Naive thymus-derived CD4-positive, alpha-beta T cell (primary cell): Measurements from ENCODE around the gene ENOX1. TPM values are rescaled to one million over a fixed set of nuclear protein-coding genes. Genes with fewer than 3 reads are reported as not detected.

ENCODE experiments used
- ATAC-seq: fragments of 150-1000 bp; cut with Tn5 transposase; 2 replicates; pipeline ENCODE4 v1.10.0; 2021; ENCODE audit warnings: mild to moderate bottlenecking, moderate library complexity
- CTCF ChIA-PET: fragments of 350-600 bp; sonication (Branson Sonifier 250); formaldehyde crosslinking; loops from one replicate; lab custom pipeline; 2021; ENCODE audit warnings: antibody characterized with exemption; lab: Charles Lee
- POLR2A ChIA-PET: fragments of 350-600 bp; sonication (Branson Sonifier 250); formaldehyde crosslinking; loops from one replicate; lab custom pipeline; 2021; ENCODE audit warnings: antibody characterized with exemption, inconsistent platforms; lab: Charles Lee
- DNase-seq, 9 donors: peaks; one replicate each; pipeline versions ENCODE4 v3.0.0 to v3.0.0-alpha.2; 2020 to 2022; ENCODE audit warnings: mixed read lengths in 1 of 9
- H3K27ac ChIP-seq: one replicate; pipeline ENCODE4 v1.7.0; 2013; ENCODE audit warnings: mild to moderate bottlenecking, low read depth, low read length, moderate library complexity
- H3K27me3 ChIP-seq, 2 donors: one replicate each; pipeline ENCODE4 v1.7.0; 2013; ENCODE audit warnings: low read length in 2 of 2, mild to moderate bottlenecking in 2 of 2, moderate library complexity in 2 of 2; ENCODE audit not compliant: control insufficient read depth in 2 of 2, insufficient read depth in 2 of 2
- H3K36me3 ChIP-seq, 3 experiments: 1 replicate in 2 of 3; 2 replicates in 1 of 3; pipeline ENCODE4 v1.7.0; 2013; ENCODE audit warnings: low read length in 3 of 3, mild to moderate bottlenecking in 3 of 3, moderate library complexity in 1 of 3; ENCODE audit not compliant: insufficient read depth in 3 of 3, control insufficient read depth in 2 of 3
- H3K4me1 ChIP-seq, 2 donors: one replicate each; pipeline ENCODE4 v1.7.0; 2013; ENCODE audit warnings: low read length in 2 of 2, mild to moderate bottlenecking in 2 of 2, moderate library complexity in 1 of 2; ENCODE audit not compliant: control insufficient read depth in 2 of 2, insufficient read depth in 2 of 2
- H3K4me3 ChIP-seq: 2 replicates; pipeline ENCODE4 v1.7.0; 2013; ENCODE audit warnings: mild to moderate bottlenecking, low read length
- H3K9me3 ChIP-seq, 3 experiments: 1 replicate in 2 of 3; 2 replicates in 1 of 3; pipeline ENCODE4 v1.7.0; 2013; ENCODE audit warnings: low read length in 3 of 3; ENCODE audit not compliant: control insufficient read depth in 2 of 3
- H3K27ac Mint-ChIP-seq, 9 donors: one replicate each; pipeline ENCODE4 v1.8.0; 2020 to 2022; ENCODE audit warnings: mixed read lengths in 9 of 9, mild to moderate bottlenecking in 8 of 9, moderate library complexity in 5 of 9, inconsistent platforms in 2 of 9
- H3K27me3 Mint-ChIP-seq, 5 donors: one replicate each; pipeline ENCODE4 v1.8.0; 2021 to 2022; ENCODE audit warnings: mixed read lengths in 5 of 5, mild to moderate bottlenecking in 1 of 5
- H3K36me3 Mint-ChIP-seq, 5 donors: one replicate each; pipeline ENCODE4 v1.8.0; 2020 to 2022; ENCODE audit warnings: mixed read lengths in 5 of 5, mild to moderate bottlenecking in 3 of 5, inconsistent platforms in 1 of 5
- H3K4me1 Mint-ChIP-seq, 7 donors: one replicate each; pipeline ENCODE4 v1.8.0; 2020 to 2022; ENCODE audit warnings: mixed read lengths in 7 of 7, mild to moderate bottlenecking in 3 of 7, inconsistent platforms in 1 of 7
- H3K4me3 Mint-ChIP-seq, 10 donors: one replicate each; pipeline ENCODE4 v1.8.0; 2020 to 2022; ENCODE audit warnings: mild to moderate bottlenecking in 10 of 10, mixed read lengths in 10 of 10, moderate library complexity in 6 of 10, inconsistent platforms in 2 of 10
- H3K9me3 Mint-ChIP-seq, 11 donors: one replicate each; pipeline ENCODE4 v1.8.0; 2020 to 2022; ENCODE audit warnings: mixed read lengths in 11 of 11, mild to moderate bottlenecking in 4 of 11, inconsistent platforms in 1 of 11, moderate library complexity in 1 of 11
- intact Hi-C, 2 donors: fragments of 100-400 bp; cut with micrococcal nuclease; formaldehyde crosslinking; loops; one replicate each; pipeline ENCODE4 v1.15.1; 2023
- polyA plus RNA-seq, 2 donors: library from polyadenylated mRNA; unstranded; fragments of 300-500 nt; fragmentation: Illumina TruSeq; gene quantifications; one replicate each; pipeline ENCODE4 v1.2.3, GENCODE V29; 2021
- total RNA-seq, 6 experiments: library from RNA in 5 of 6; stranded (reverse) in 5 of 6; gene quantifications; 1 replicate in 5 of 6; 2 replicates in 1 of 6; pipeline ENCODE4 v1.2.3 and lab custom pipeline; 2021 to 2026

Gene ENOX1
- total and polyA plus RNA-seq, 7 experiments from 2014 or later = 0.17 TPM; not detected in 6

- DNase-seq (no peak), ATAC-seq (no peak)
- H3K27ac ChIP-seq = no peak overlapping the region
- peaks cover 0 to 3% of the 10 kb centered on the region in 2 donors for H3K27me3 ChIP-seq
- no peaks in the 10 kb centered on the region for H3K4me1 Mint-ChIP-seq
- POLR2A ChIA-PET = no interaction called here
- intact Hi-C loops = no loop called here
- no peaks in the 10 kb centered on the region for H3K9me3 ChIP-seq
- no peak overlapping the region for H3K27ac Mint-ChIP-seq
- H3K4me3 ChIP-seq = no peak overlapping the region
- no peak overlapping the region for H3K4me3 Mint-ChIP-seq
- CTCF ChIA-PET = no interaction called here
- no peaks in the 10 kb centered on the region for H3K36me3 Mint-ChIP-seq
- H3K36me3 ChIP-seq = no peaks in the 10 kb centered on the region
- H3K27me3 Mint-ChIP-seq = peaks cover 14 to 16% (median 14%) of the 10 kb centered on the region in 5 donors
- no peaks in the 10 kb centered on the region for H3K4me1 ChIP-seq
- peaks cover 0 to 16% (median 3%) of the 10 kb centered on the region in 11 donors for H3K9me3 Mint-ChIP-seq
Observed at GRCh38 chr13:43495732-43496131, 291.0 kb downstream of the ENOX1 start.

DNA sequence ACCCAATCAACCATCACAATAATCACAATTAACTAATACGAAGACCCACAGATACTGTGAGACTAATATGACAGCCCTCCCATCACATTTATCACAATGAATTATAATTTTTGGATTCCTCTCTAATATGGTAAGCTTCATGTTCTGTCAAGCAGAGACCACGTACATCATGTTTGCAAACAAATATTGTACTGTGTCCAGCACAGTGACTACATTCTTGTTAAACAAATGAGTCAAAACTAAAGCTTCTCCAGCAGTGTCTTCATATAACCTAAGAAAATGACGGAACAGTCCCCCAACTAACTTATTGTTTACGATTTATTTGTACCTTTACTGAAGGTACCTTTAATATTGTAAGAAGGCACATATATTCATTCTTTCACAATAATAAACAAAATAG is 292.6 kb downstream of the ENOX1 start:
- H3K27me3 ChIP-seq = no peaks in the 10 kb centered on the region
- Mint-ChIP-seq H3K4me1 (no peaks in the 10 kb centered on the region), H3K4me3 (no peak overlapping the region), H3K27ac (no peak overlapping the region), H3K9me3 (peaks cover 0 to 8% (median 0%) of the 10 kb centered on the region in 11 donors), H3K36me3 (no peaks in the 10 kb centered on the region), H3K27me3 (peaks cover 7 to 16% (median 10%) of the 10 kb centered on the region in 5 donors)
- H3K4me3 ChIP-seq = no peak overlapping the region
- no peaks in the 10 kb centered on the region for H3K9me3 ChIP-seq
- H3K4me1 ChIP-seq = no peaks in the 10 kb centered on the region
- POLR2A ChIA-PET = no interaction called here
- intact Hi-C loops = no loop called here
- no peak overlapping the region for H3K27ac ChIP-seq
- CTCF ChIA-PET = no interaction called here
- DNase-seq (no peak), ATAC-seq (no peak)
- no peaks in the 10 kb centered on the region for H3K36me3 ChIP-seq

DNA sequence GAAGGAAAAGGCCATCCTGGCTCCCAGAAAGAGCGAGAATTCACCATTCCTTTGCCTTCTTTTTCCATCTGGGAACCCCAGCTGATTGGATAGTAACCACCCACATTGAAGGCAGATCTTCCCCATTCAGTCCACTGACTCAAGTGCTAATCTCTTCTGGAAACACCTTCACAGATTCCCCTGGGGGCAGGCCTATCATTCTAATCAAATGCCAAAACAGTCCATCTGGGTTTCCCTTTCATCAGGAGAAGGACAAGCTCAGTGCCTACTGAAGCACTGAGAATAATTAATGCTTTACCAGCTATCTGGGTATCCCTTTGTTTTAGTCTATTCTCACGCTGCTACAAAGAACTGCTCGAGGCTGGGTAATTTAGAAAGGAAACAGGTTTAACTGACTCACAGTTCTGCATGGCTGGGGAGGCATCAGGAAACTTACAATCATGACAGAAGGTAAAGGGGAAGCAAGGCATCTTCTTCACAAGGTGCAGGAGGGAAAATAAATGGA is 293.2 kb downstream of the ENOX1 start:
- ChIA-PET POLR2A (no interaction called here), CTCF (no interaction called here)
- no peaks in the 10 kb centered on the region for H3K4me1 Mint-ChIP-seq
- H3K4me3 Mint-ChIP-seq = no peak overlapping the region
- no peaks in the 10 kb centered on the region for H3K36me3 Mint-ChIP-seq
- Histone ChIP-seq H3K4me1 (no peaks in the 10 kb centered on the region), H3K4me3 (no peak overlapping the region), H3K27me3 (no peaks in the 10 kb centered on the region), H3K9me3 (no peaks in the 10 kb centered on the region), H3K27ac (no peak overlapping the region), H3K36me3 (no peaks in the 10 kb centered on the region)
- peaks cover 0 to 8% (median 0%) of the 10 kb centered on the region in 11 donors for H3K9me3 Mint-ChIP-seq
- ATAC-seq = no peak
- no peak overlapping the region for H3K27ac Mint-ChIP-seq
- DNase-seq = no peak
- intact Hi-C loops = no loop called here
- peaks cover 7 to 14% (median 8%) of the 10 kb centered on the region in 5 donors for H3K27me3 Mint-ChIP-seq

GRCh38 chr13:43492745-43493144 is 294.0 kb downstream of the ENOX1 start:
- CTCF ChIA-PET = no interaction called here
- H3K4me1 Mint-ChIP-seq = no peaks in the 10 kb centered on the region
- POLR2A ChIA-PET = no interaction called here

GRCh38 chr13:43492311-43492710 is 294.5 kb downstream of the ENOX1 start:
- H3K9me3 Mint-ChIP-seq = peaks cover 0 to 8% (median 0%) of the 10 kb centered on the region in 11 donors
- peaks cover 0 to 9% (median 5%) of the 10 kb centered on the region in 5 donors for H3K27me3 Mint-ChIP-seq
- no peaks in the 10 kb centered on the region for H3K4me1 ChIP-seq
- H3K4me1 Mint-ChIP-seq = no peaks in the 10 kb centered on the region
- ChIA-PET POLR2A (no interaction called here), CTCF (no interaction called here)
- H3K36me3 ChIP-seq = no peaks in the 10 kb centered on the region
- intact Hi-C loops = no loop called here
- no peaks in the 10 kb centered on the region for H3K36me3 Mint-ChIP-seq
- H3K9me3 ChIP-seq = no peaks in the 10 kb centered on the region
- no peak overlapping the region for H3K4me3 Mint-ChIP-seq
- H3K27ac ChIP-seq = no peak overlapping the region
- H3K27me3 ChIP-seq = no peaks in the 10 kb centered on the region
- H3K4me3 ChIP-seq = no peak overlapping the region
- DNase-seq = no peak
- H3K27ac Mint-ChIP-seq = no peak overlapping the region
- no peak for ATAC-seq

More at GRCh38 chr13:43492745-43493144, 294.0 kb downstream of the ENOX1 start:
- no peaks in the 10 kb centered on the region for H3K27me3 ChIP-seq
- H3K36me3 ChIP-seq = no peaks in the 10 kb centered on the region
- Mint-ChIP-seq H3K27ac (no peak overlapping the region), H3K4me3 (no peak overlapping the region), H3K9me3 (peaks cover 0 to 8% (median 0%) of the 10 kb centered on the region in 11 donors), H3K36me3 (no peaks in the 10 kb centered on the region), H3K27me3 (peaks cover 0 to 9% (median 5%) of the 10 kb centered on the region in 5 donors)
- DNase-seq (no peak), ATAC-seq (no peak)
- H3K27ac ChIP-seq = no peak overlapping the region
- H3K4me3 ChIP-seq = no peak overlapping the region
- intact Hi-C loops = no loop called here
- H3K4me1 ChIP-seq = no peaks in the 10 kb centered on the region
- H3K9me3 ChIP-seq = no peaks in the 10 kb centered on the region

DNA sequence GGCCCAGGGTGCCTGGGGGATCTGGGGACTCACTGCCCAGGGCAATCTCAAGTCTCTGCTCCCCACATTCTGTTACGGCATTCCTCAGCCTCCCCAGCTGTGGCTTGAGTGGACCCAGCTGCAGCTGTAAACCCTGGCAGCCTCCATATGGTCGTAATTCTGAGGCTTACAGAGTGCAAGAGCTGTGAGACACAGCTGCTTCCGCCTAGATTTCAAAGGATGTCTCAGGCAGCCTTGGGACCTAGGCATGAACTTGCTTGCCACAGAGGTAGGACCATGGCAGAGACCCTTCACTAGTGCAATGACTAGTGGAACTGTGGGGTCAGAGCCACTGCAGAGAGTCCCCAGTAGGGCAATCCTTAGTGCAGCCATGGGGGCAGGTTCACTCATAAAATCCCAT is 297.5 kb downstream of the ENOX1 start:
- intact Hi-C loops = no loop called here
- no peaks in the 10 kb centered on the region for H3K27me3 ChIP-seq
- no peak overlapping the region for H3K27ac ChIP-seq
- Mint-ChIP-seq H3K4me1 (peaks cover 0 to 6% (median 0%) of the 10 kb centered on the region in 7 donors), H3K27me3 (peaks cover 0 to 6% (median 3%) of the 10 kb centered on the region in 5 donors), H3K27ac (no peak overlapping the region), H3K4me3 (no peak overlapping the region), H3K9me3 (peaks cover 0 to 8% (median 0%) of the 10 kb centered on the region in 11 donors), H3K36me3 (no peaks in the 10 kb centered on the region)
- ChIA-PET POLR2A (no interaction called here), CTCF (no interaction called here)
- no peak for ATAC-seq
- no peak overlapping the region for H3K4me3 ChIP-seq
- H3K36me3 ChIP-seq = no peaks in the 10 kb centered on the region
- H3K9me3 ChIP-seq = no peaks in the 10 kb centered on the region
- no peak for DNase-seq
- no peaks in the 10 kb centered on the region for H3K4me1 ChIP-seq

- Histone ChIP-seq H3K27ac (no peak overlapping the region), H3K27me3 (no peaks in the 10 kb centered on the region), H3K4me1 (no peaks in the 10 kb centered on the region), H3K36me3 (no peaks in the 10 kb centered on the region), H3K4me3 (no peak overlapping the region), H3K9me3 (no peaks in the 10 kb centered on the region)
- Mint-ChIP-seq H3K27me3 (no peaks in the 10 kb centered on the region), H3K4me1 (peaks cover 0 to 6% (median 0%) of the 10 kb centered on the region in 7 donors), H3K9me3 (peaks cover 0 to 8% (median 0%) of the 10 kb centered on the region in 11 donors), H3K4me3 (no peak overlapping the region), H3K27ac (no peak overlapping the region), H3K36me3 (no peaks in the 10 kb centered on the region)
- DNase-seq (no peak), ATAC-seq (no peak)
- ChIA-PET POLR2A (no interaction called here), CTCF (no interaction called here)
- intact Hi-C loops = no loop called here
Observed at GRCh38 chr13:43487885-43488284, 298.9 kb downstream of the ENOX1 start.
